HG03135 (cell line): ENCODE results near the gene DFFA.
A peak's percentile ranks its signal among the peaks of the same experiment; 100 is the strongest.
"Not testable (repeated sequence)": the region's sequence is repeated elsewhere in the genome, so short reads cannot be mapped to it uniquely, and the experiment has no call there.

Experiments
- ATAC-seq: cut with Tn5 transposase; IDR thresholded peaks from one replicate; pipeline ENCODE4 v1.9.1; 2021; ENCODE audit warnings: mild to moderate bottlenecking, moderate library complexity; ENCODE audit not compliant: unreplicated experiment

DFFA gene

GRCh38 chr1:10430216-10431069, 41.9 kb downstream of the DFFA start, which contains the start of gene CENPS:
Gene CENPS (plus strand): TSS chr1:10430433. CDS start chr1:10430518, 85 bp downstream.
- ATAC-seq, result peak; percentile 77

GRCh38 chr1:10429868-10430215, 42.5 kb downstream of the DFFA start:
- ATAC-seq, result peak; percentile 14

- ATAC-seq, result no peak
These were observed 43.3 kb downstream of the DFFA start for GRCh38 chr1:10428984-10429383.

- not testable (repeated sequence) for ATAC-seq
These were observed 45.8 kb downstream of the DFFA start for GRCh38 chr1:10426535-10426848.

- ATAC-seq, result not testable (repeated sequence)
These were observed 46.3 kb downstream of the DFFA start for GRCh38 chr1:10425826-10426534.

- ATAC-seq, result no peak
These were observed 47.7 kb downstream of the DFFA start for GRCh38 chr1:10424651-10425050.

- no peak for ATAC-seq
These were observed 48.3 kb downstream of the DFFA start for GRCh38 chr1:10424034-10424433.

- ATAC-seq, result no peak
These were observed 50.7 kb downstream of the DFFA start for GRCh38 chr1:10421637-10422036.

- no peak for ATAC-seq
These were observed 53.0 kb downstream of the DFFA start for GRCh38 chr1:10419351-10419750.

GRCh38 chr1:10418741-10419140, 53.6 kb downstream of the DFFA start:
- ATAC-seq, result not testable (repeated sequence)

GRCh38 chr1:10415967-10416366, 56.4 kb downstream of the DFFA start:
- not testable (repeated sequence) for ATAC-seq

GRCh38 chr1:10415211-10415930, 57.0 kb downstream of the DFFA start:
- ATAC-seq, result no peak

GRCh38 chr1:10407201-10407600, 65.1 kb downstream of the DFFA start:
- ATAC-seq, result no peak
